ENCODE results near the gene NSD2. TPM values are rescaled to one million over a fixed set of nuclear protein-coding genes. Genes with fewer than 3 reads are reported as not detected.

The NSD2 gene
- total and polyA plus RNA-seq, 2 donors, result 13.8 to 60.5 TPM

DNA sequence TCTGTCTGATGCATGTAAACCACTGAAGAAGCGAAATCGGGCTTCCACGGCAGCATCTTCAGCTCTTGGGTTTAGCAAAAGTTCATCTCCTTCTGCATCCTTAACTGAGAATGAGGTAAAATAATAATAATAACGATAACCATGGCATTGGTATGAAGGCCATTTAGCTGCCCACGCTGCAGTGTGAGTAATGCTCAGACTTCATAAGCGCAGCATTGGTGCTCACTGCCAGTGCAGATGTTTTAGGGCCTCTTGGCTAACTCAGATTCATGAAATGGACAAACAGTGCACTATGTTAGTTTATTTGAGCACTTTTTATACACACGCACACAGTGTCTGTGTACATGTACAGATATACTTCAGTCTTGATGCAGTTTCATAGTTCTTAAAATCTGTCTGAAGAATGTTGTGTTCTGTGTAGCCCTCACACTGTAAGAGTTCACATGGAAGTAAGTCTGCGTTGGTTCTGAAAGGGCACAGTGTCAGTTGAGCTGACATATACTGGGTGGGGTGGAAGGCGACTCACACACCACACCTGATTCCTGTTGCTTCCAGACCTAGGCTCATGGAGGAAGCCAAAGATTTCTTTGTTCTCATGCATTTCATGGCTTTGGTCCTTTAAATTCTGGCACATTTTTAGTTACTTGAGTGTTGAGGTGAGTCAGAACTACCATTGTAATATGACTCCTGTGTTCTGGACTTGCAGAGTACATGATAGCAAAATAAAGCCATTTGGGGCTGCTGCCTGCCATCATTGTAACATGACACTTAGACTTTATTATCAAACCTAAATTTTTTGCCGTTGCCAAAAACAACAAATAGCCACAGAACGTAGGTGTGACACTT lies 68.7 kb downstream of the NSD2 start:
- Histone ChIP-seq H3K36me3 (ENCODE audit: insufficient read depth) (peaks cover 2% of the 10 kb centered on the region), H3K27ac (ENCODE audit: low read depth) (no peak overlapping the region), H3K4me1 (ENCODE audit: insufficient read depth) (no peaks in the 10 kb centered on the region), H3K4me3 (ENCODE audit: low read depth, low read length) (no peak overlapping the region)
- 75% methylated on average over 11 of the region's 11 CpGs for WGBS
- DNase-seq (ENCODE audit: extremely low spot score), result peak; percentile 2

DNA sequence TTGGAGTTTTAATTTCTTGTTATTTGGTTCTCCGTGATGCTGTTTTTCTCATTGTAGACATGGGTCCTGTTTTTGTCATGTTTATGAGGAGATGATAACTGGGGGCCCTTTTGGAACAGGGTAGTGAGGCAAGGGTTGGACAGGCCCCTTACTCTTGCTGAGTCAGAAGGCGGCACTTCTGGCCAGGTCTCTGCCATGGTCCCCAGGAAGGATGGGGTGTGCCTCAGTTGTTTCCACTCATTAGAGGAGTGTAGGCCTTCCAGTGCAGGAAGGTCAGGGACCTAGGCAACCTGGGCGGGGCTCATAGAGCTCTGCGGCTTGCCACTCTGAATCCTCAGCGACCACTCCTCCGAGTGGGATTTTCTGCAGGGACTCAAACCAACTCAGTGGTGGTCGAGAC lies 69.4 kb downstream of the NSD2 start:
- no peak overlapping the region for H3K27ac ChIP-seq (ENCODE audit: low read depth)
- H3K4me3 ChIP-seq (ENCODE audit: low read depth, low read length), result no peak overlapping the region
- WGBS, result 94% methylated on average over 7 of the region's 7 CpGs
- no peaks in the 10 kb centered on the region for H3K36me3 ChIP-seq (ENCODE audit: insufficient read depth)
- H3K4me1 ChIP-seq (ENCODE audit: insufficient read depth), result no peaks in the 10 kb centered on the region
- no peak for DNase-seq (ENCODE audit: extremely low spot score)

DNA sequence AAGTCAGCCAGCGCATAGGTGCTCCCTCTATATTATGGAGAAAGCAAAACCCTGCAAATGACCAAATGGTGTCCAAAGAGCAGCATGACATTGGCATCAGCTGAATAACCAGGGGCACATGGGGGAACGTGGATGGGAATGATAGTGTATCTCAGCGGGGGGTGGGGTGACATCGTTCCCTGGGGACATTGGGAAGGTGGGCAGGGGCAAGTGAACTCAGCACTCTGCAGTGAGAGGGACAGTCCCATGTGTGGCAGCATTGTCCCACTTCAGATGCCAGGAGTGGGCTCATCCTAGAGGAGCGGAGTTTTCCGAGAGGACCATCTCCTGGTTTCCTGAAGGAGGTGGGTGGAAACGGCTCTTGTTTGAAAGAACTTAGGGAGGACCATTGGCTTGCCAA lies 72.7 kb downstream of the NSD2 start:
- no peak for DNase-seq (ENCODE audit: extremely low spot score)
- H3K4me1 ChIP-seq (ENCODE audit: insufficient read depth), result no peaks in the 10 kb centered on the region
- H3K4me3 ChIP-seq (ENCODE audit: low read depth, low read length), result no peak overlapping the region
- H3K27ac ChIP-seq (ENCODE audit: low read depth), result no peak overlapping the region
- 96% methylated on average over 7 of the region's 7 CpGs for WGBS
- no peaks in the 10 kb centered on the region for H3K36me3 ChIP-seq (ENCODE audit: insufficient read depth)

DNA sequence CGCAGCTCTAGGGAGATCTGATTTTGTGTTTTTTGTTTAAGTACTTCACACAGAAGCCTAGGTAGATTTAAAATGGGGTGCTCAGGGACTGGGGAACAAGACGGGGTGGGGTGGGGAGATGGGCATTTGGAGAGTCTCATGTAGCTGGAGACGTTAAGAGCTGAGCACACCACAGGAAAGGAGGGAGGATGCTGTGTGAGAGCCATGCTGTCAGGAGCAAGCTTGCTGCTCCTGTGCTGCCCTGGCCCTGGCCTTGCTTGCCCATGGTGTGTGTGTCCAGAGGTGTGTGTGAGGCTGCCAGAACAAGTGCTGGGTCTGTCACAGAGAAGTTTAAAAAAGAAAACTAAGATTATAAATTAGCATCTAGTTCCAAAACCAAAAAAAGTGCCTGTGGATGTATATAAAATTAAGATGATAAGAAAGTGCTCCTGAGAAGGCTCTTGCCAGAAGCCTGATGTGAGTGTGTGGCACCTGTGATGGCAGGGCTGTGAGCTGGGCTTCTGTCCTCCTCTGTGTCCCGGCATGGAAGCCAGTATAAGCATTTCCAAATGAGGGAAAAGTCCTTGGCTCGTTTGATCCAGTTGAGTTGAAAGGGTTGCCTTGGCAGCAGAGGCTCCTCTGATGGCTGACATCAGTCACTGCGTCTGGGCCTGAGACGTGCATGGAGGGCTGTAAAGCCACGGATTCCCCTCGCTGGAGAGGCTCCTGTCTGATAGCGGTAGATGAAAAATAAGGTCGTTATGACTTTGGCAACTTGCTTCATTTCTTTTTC lies 74.1 kb downstream of the NSD2 start:
- H3K4me3 ChIP-seq (ENCODE audit: low read depth, low read length), result no peak overlapping the region
- no peak for DNase-seq (ENCODE audit: extremely low spot score)
- no peaks in the 10 kb centered on the region for H3K36me3 ChIP-seq (ENCODE audit: insufficient read depth)
- WGBS, result 74% methylated on average over 11 of the region's 11 CpGs
- H3K4me1 ChIP-seq (ENCODE audit: insufficient read depth), result no peaks in the 10 kb centered on the region
- no peak overlapping the region for H3K27ac ChIP-seq (ENCODE audit: low read depth)

DNA sequence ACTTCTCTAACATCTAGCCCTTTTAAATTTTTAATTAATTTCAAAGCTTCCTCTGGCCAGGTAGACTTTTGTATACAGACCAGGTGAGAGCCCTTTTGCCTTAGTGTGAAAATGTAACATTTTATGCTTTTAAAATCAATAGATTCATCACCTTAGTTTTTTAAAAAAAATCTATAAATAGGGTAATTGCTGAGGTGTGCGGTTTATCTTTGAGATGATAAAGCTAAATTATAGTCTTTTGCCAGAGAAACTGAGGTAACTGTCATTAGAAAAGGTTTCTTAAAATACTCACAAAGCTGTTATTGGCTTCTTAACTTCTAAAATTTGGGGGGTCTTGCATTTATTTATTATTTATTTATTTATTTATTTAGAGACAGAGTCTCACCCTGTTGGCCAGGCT lies 74.7 kb downstream of the NSD2 start:
- WGBS, result 100% methylated on average over 1 of the region's 1 CpG
- no peak for DNase-seq (ENCODE audit: extremely low spot score)
- H3K4me3 ChIP-seq (ENCODE audit: low read depth, low read length), result no peak overlapping the region
- H3K36me3 ChIP-seq (ENCODE audit: insufficient read depth), result no peaks in the 10 kb centered on the region
- H3K4me1 ChIP-seq (ENCODE audit: insufficient read depth), result no peaks in the 10 kb centered on the region
- no peak overlapping the region for H3K27ac ChIP-seq (ENCODE audit: low read depth)

DNA sequence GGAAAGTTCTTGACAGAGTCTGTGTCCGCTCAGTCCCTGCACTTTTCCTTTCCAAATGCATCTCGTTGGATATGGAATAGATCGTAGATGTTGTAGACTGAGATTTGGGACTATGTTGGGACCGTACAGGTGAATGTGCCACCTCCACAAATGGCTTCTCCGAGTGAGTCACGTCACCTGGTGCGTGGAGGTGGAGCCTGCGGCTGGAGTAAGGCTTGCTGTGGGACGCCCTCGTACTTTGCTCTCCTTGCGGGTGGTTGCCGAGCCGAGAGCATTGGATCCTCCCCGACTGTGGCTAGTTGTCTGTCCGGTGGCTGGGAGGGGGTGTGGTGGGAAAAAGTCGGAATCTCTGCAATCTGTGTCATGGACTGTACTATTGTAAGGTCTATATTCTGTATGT lies 77.0 kb downstream of the NSD2 start:
- H3K4me3 ChIP-seq (ENCODE audit: low read depth, low read length), result no peak overlapping the region
- H3K4me1 ChIP-seq (ENCODE audit: insufficient read depth), result no peaks in the 10 kb centered on the region
- 93% methylated on average over 16 of the region's 16 CpGs for WGBS
- no peak for DNase-seq (ENCODE audit: extremely low spot score)
- no peak overlapping the region for H3K27ac ChIP-seq (ENCODE audit: low read depth)
- H3K36me3 ChIP-seq (ENCODE audit: insufficient read depth), result no peaks in the 10 kb centered on the region

DNA sequence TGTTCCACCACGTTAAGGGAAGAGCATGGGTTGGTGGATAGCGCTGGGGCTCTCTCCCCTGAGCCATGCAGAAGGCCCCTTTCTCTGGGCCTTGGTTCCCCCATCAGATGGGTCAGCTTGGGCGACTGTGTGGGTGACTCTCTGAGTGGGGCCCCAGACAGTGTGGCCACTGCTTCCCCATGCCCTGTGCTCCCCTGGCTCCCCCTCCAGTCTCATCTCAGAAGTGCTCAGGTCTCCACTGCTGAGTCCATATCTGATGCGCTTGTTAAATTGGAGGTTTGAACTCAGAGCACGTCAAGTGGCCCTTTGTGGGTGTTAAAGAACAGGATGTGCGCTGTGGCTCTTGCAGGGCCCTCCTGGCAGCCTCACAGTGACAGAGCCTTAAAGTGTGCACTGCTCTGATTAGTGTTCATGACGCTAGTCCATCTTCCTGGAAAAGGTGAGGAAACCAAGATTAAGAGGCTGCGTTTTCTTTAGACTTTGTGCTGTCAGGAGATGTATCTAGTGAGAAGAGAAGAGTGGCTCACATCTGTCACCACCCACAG lies 77.8 kb downstream of the NSD2 start:
- DNase-seq (ENCODE audit: extremely low spot score), result no peak
- Histone ChIP-seq H3K27ac (ENCODE audit: low read depth) (no peak overlapping the region), H3K4me3 (ENCODE audit: low read depth, low read length) (no peak overlapping the region), H3K36me3 (ENCODE audit: insufficient read depth) (no peaks in the 10 kb centered on the region), H3K4me1 (ENCODE audit: insufficient read depth) (no peaks in the 10 kb centered on the region)
- 91% methylated on average over 8 of the region's 8 CpGs for WGBS

DNA sequence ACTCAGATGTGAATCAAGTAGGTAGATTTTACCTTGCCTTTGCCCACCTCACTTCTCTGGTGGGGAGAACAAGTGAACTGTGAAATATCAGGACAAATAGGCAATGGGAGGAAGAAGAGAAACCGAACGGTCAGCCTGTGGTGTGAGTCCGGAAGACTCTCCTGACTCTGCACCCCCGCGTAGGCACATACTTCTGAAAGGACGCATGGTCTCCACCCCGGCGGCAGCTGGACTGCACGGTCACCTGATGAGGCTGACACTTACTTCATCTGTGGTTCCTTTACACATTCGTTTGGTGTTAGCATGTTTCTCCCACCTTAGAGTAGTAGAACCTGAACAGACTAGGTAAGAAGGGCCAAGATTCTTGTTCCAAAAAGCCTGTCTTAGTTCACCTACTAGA lies 79.2 kb downstream of the NSD2 start:
- no peak overlapping the region for H3K4me3 ChIP-seq (ENCODE audit: low read depth, low read length)
- H3K4me1 ChIP-seq (ENCODE audit: insufficient read depth), result no peaks in the 10 kb centered on the region
- no peaks in the 10 kb centered on the region for H3K36me3 ChIP-seq (ENCODE audit: insufficient read depth)
- DNase-seq (ENCODE audit: extremely low spot score), result no peak
- WGBS, result 90% methylated on average over 10 of the region's 10 CpGs
- H3K27ac ChIP-seq (ENCODE audit: low read depth), result no peak overlapping the region

DNA sequence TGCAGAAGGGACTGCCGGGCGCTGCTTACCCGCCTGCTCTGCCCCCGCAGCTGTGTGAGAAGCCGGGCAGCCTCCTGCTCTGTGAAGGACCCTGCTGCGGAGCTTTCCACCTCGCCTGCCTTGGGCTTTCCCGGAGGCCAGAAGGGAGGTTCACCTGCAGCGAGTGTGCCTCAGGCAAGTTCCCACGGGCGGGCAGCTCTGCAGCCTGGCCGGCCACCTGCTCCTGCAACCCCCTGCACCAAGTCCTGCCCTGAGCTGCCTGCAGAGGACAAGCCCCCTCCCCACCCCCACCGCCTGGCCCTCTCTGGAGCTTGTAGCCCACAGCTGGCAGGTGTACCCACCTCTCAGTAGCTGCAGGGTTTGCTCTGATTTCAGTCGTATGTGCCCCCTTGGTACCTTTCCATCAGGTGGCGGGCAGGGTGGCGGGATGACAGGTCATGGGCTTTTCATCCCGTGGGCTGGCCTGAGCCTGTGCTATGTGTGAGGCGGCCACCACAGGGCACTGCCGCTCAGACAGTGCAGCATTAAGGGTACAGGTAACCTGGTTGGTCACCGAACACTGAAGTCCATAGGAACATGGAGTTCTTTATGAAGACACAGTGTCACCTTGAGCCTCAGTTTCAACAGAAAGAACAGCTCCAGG lies 81.0 kb downstream of the NSD2 start:
- Histone ChIP-seq H3K27ac (ENCODE audit: low read depth) (no peak overlapping the region), H3K36me3 (ENCODE audit: insufficient read depth) (no peaks in the 10 kb centered on the region), H3K4me3 (ENCODE audit: low read depth, low read length) (no peak overlapping the region), H3K4me1 (ENCODE audit: insufficient read depth) (no peaks in the 10 kb centered on the region)
- DNase-seq (ENCODE audit: extremely low spot score), result no peak
- WGBS, result 94% methylated on average over 20 of the region's 20 CpGs

DNA sequence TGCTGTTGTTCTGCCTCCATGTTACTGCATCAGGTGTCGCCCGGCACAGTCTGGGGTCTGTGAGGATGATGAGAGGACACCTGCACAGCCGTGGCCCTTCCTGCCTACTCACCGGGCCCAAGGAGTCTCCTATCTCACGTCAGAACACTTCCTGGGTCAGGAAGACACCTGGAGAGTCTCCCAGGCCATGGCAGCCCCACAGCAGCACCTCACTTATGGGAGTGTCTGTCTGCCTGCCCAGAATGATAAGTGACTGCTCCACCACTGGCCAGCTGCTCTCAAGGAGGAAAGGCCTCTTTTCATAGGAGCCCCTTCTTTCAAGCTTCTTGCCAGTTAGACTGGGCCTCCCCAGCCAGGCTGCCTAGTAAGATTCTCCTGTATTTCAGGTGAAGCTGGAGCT lies 81.5 kb downstream of the NSD2 start:
- H3K36me3 ChIP-seq (ENCODE audit: insufficient read depth), result no peaks in the 10 kb centered on the region
- WGBS, result 92% methylated on average over 5 of the region's 5 CpGs
- no peak for DNase-seq (ENCODE audit: extremely low spot score)
- no peaks in the 10 kb centered on the region for H3K4me1 ChIP-seq (ENCODE audit: insufficient read depth)
- no peak overlapping the region for H3K27ac ChIP-seq (ENCODE audit: low read depth)
- no peak overlapping the region for H3K4me3 ChIP-seq (ENCODE audit: low read depth, low read length)

DNA sequence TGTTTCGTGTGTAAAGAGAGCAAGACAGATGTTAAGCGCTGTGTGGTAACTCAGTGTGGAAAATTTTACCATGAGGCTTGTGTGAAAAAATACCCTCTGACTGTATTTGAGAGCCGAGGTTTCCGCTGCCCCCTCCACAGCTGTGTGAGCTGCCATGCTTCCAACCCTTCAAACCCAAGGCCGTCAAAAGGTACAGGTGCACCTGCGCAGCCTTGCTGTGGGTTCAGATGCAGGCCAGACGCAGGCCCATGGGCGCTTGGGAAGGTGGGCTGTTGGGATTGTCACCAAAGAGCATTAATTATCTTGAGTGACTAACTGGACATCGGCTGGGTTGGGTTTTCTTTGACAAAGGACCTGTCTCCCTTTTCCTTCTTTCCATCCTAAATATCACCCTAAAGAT lies 82.1 kb downstream of the NSD2 start:
- no peaks in the 10 kb centered on the region for H3K36me3 ChIP-seq (ENCODE audit: insufficient read depth)
- H3K4me1 ChIP-seq (ENCODE audit: insufficient read depth), result no peaks in the 10 kb centered on the region
- no peak overlapping the region for H3K4me3 ChIP-seq (ENCODE audit: low read depth, low read length)
- 96% methylated on average over 9 of the region's 9 CpGs for WGBS
- no peak overlapping the region for H3K27ac ChIP-seq (ENCODE audit: low read depth)
- no peak for DNase-seq (ENCODE audit: extremely low spot score)

DNA sequence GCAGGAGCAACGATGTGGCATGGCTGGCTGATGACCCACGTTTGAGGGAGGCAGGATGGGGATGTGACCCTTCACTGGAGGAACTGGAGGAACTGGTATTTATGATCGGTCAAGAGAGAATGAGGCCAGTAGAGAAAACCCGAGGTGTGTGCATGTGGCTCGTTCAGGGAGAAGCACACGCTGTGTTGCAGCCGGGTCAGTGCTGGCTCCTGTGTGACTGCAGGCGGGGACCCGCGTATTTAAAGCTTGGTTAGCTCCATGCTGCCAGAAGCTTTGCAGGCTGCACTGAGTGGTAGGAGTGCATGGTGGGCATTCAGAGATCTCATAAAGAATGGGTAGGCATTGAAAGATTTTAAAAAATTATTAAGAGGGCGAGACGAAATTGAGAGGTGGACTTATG lies 85.4 kb downstream of the NSD2 start:
- Histone ChIP-seq H3K27ac (ENCODE audit: low read depth) (no peak overlapping the region), H3K4me3 (ENCODE audit: low read depth, low read length) (no peak overlapping the region), H3K36me3 (ENCODE audit: insufficient read depth) (no peaks in the 10 kb centered on the region), H3K4me1 (ENCODE audit: insufficient read depth) (no peaks in the 10 kb centered on the region)
- DNase-seq (ENCODE audit: extremely low spot score), result no peak
- WGBS, result 91% methylated on average over 12 of the region's 12 CpGs

DNA sequence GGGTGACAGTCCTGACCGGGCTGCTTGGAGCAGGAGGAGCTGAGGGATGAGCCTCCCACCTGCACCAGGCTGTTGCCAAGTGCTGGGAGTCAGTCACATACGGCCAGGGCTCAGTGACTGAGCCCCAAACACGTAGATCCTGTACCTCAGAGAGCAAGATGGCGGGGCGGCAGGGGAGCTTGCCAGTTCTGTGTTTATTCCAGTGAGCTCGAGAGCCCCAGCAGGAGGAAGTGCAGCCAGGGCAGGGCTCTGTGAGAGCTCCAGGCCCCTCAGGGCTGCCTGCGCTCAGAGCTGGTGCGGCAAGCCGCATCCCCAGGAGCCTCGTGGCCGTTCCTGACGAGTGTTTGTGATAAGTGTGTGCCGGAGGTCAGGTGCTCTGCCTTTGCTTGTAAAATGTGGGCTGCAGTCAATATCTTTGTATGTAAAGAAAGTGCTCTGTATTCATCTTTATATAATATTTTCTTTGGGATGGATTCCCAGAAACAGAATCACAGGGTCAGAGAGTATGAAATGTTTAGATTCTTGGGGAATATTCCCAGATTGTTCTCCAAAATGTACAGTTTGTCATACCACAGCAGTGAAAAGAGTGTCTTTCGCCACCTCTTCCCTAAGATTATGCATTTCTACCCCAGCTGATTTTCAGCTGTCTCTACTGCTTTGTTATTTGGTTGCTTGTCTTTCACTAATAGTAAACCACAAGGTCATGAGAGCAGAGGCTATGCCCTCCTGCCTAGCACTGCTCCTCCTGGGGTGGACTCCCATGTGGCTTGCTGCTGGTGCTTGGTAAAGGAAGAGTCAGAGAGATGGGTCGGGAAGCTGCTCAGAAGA lies 87.3 kb downstream of the NSD2 start:
- DNase-seq (ENCODE audit: extremely low spot score), result no peak
- no peaks in the 10 kb centered on the region for H3K36me3 ChIP-seq (ENCODE audit: insufficient read depth)

More for the DNA sequence above, 87.3 kb downstream of the NSD2 start:
- H3K4me1 ChIP-seq (ENCODE audit: insufficient read depth), result no peaks in the 10 kb centered on the region
- 84% methylated on average over 15 of the region's 15 CpGs for WGBS
- H3K27ac ChIP-seq (ENCODE audit: low read depth), result no peak overlapping the region
- H3K4me3 ChIP-seq (ENCODE audit: low read depth, low read length), result no peak overlapping the region
